CMK (cell line): Measurements from ENCODE around the gene KRTAP12-4.
"Not testable (repeated sequence)": the region's sequence is repeated elsewhere in the genome, so short reads cannot be mapped to it uniquely, and the experiment has no call there.

Source experiments
- DNase-seq: peaks from one replicate; pipeline ENCODE4 v3.0.0-alpha.2; 2010; ENCODE audit warnings: low read depth

KRTAP12-4 gene

DNA sequence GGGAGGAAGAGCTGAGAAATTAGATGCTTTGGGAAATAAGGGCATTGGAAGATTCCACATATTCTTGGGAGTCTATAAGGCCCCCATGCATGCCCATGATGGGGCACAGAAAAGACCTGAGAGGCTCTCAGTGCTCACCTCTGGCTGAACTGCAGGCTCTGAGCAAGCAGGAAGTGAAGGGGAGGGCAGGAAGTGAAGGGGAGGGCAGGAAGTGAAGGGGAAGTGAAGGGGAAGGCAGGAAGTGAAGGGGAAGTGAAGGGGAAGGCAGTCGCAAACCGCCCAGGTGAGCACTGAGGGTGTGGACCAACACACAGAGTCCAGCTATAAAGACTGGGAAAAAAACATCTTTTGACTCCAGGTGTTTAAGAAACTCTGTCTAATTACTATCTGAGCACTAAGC is 24.0 kb downstream of the KRTAP12-4 start:
- DNase-seq, result no peak

DNA sequence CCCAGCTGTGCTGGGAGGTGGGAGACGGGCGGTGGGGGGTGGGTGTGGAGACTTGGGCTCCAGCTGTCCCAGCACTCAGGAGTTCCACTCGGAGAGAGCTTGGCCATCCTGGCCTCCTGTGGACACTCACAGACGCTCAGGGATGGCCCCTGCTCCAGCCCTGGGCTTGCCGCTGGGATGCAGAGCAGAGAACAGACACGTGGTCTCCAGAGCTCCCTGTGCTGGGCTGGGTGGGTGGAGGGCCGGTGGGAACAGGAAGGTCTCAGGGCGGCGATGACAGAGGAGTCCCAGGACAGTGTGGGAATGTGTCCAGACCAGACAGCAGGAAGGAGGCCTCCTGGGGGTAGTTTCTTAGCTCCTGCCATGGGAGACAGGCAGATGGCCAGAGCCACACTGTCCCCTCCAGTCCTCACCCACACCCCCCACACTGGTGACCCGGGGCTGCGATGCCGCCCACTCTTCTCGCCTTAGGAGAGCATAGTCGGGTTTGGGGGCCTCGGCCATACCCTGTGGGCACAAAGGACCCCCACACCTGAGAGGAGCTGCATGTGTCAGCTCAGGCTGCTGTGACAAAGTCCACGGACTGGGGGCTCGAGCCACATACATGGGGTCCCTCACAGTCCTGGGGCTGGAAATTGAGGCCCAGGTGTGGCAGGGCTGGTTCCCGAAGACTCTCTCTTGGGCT is 25.6 kb downstream of the KRTAP12-4 start:
- no peak for DNase-seq

DNA sequence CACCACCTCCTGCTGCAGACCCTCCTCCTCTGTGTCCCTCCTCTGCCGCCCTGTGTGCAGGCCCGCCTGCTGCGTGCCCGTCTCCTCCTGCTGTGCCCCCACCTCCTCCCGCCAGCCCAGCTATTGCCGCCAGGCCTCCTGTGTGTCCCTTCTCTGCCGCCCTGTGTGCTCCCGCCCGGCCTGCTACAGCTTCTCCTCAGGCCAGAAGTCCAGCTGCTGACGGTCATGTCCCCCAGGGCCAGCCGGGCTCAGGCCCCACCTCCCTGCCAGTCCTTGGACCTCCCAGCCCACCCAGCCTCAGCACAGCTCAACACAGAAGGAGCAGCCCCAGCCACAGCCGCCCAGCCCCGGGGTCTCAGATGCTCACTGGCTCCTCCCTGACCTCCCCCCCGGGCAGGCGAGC is 26.6 kb downstream of the KRTAP12-4 start:
- DNase-seq, result not testable (repeated sequence)

DNA sequence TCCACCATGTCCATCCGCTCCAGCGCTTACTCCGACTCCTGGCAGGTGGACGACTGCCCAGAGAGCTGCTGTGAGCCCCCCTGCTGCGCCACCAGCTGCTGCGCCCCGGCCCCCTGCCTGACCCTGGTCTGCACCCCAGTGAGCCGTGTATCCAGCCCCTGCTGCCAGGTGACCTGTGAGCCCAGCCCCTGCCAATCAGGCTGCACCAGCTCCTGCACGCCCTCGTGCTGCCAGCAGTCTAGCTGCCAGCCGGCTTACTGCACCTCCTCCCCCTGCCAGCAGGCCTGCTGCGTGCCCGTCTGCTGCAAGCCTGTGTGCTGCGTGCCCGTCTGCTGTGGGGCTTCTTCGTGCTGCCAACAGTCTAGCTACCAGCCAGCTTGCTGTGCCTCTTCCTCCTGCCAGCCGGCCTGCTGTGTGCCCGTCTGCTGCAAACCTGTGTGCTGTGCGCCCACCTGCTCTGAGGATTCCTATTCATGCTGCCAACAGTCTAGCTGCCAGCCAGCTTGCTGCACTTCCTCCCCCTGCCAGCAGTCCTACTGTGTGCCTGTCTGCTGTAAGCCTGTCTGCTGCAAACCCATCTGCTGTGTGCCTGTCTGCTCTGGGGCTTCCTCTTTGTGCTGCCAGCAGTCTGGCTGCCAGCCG is 27.2 kb downstream of the KRTAP12-4 start:
- DNase-seq, result not testable (repeated sequence)

DNA sequence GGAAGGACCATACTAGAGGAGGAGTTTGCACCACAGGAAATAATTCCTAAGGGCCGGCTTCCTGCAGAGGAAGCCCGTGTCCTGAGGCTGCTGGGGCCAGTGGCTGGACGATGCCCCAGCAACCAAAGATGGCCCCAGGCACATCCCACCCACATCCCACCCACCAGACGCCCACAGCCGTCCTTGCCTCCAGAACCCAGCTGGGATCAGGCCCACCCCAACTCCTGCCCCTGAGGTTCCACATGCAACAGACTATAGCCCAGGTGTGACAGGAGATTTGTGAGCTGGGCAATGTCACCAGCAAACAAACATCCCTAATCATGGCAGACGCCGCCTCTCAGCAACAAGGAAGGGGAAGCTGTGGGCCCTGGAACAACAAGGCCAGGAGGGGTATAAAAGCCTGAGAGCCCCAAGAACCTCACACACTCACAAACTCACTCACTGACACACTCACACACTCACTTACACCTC is 27.8 kb downstream of the KRTAP12-4 start, which contains the start of gene KRTAP10-9:
Gene KRTAP10-9, plus strand, starts transcription at position 421 of the 471 bp plus-strand sequence. CDS start 79 bp downstream, outside the sequence.
- no peak for DNase-seq

DNA sequence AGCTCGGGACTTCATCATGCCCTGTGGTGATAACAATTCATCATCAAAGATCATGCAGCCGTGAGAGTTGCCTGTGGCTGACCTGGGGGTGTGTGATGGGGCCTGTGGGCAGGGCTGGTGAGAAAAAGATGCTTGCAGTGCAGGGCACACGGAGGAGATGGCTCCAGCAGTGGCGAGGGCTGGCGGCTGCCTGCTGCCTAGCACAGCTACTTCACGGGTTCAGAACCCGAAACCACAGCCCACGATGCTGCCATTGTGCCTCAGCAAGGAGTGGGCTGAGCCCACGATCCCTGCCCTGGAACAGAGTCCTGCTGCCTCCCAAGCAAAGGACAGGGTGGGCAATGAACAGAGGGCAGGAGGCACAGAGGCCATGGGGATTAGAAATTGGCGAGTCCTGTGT is 28.2 kb downstream of the KRTAP12-4 start:
- DNase-seq, result no peak

DNA sequence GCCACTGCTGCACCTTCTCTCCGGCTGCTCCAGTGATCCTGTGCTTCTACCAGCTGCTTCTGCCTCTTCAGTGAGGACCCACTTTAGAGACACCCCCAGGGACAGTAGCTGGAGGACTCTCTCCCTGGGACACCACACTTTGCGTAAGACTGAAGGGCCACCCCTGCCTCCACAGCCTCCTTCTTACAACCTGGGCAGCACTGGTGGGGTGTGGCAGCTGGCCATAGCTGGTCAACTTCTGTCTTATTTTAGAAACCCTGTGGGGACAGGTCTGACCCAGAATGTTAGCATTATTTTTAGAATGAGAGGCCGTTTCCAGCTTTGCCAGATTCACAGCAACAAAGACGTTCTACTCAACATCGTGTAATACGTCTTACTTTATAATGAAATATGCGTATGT is 28.7 kb downstream of the KRTAP12-4 start:
- no peak for DNase-seq

DNA sequence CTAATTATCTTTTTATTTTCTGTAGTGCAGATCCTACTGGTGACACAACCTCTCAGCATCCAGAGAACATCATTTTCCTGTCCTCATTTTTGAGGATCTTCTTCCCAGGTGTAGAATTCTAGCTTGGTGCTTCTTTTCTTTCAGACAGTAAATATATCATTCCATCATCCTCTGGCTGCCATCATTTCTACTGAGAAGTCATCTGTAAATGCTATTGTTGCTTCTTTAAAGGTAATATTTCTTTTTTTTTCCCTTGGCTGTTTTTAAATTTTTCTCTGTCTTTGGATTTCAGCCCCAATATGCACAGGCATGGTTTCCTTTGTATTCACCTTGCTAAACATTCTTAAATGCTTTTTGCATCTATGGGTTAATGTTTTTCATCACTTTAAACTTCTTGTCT is 30.9 kb downstream of the KRTAP12-4 start:
- DNase-seq, result no peak

DNA sequence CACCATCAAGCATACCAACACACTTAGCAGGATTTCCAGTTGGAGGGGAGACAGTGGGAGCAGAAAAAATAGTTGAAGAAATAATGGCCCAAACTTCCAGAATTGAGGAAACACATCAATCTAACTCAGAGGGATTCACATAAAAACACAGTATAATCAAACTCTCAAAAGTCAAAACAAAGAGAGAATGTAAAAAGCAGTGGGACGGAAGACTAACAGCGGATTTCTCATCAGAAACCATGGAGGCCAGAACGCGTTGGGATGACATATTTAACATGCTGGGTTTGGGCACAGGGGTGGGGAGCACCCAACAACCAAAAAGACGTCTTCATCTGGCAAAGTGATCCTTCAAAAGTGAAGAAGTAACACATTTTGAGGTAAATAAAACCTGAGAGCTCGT is 34.6 kb downstream of the KRTAP12-4 start:
- DNase-seq, result no peak

DNA sequence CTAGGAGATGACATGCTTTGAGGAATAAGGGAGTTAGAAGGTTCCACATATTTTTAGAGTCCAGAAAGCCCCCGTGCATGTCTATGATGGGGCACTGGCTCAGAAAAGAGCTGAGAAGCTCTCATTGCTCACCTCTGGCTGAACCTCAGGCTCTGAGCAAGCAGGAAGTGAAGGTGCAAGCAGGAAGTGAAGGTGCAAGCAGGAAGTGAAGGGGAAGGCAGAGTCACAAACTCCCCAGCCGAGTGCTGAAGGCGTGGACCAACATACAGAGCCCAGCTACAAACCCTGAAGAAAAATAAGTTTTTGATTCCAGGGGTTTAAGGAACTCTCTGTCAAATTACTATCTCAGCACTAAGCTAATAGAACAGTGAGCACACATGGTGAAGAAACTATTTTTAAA is 35.5 kb downstream of the KRTAP12-4 start:
- DNase-seq, result no peak

DNA sequence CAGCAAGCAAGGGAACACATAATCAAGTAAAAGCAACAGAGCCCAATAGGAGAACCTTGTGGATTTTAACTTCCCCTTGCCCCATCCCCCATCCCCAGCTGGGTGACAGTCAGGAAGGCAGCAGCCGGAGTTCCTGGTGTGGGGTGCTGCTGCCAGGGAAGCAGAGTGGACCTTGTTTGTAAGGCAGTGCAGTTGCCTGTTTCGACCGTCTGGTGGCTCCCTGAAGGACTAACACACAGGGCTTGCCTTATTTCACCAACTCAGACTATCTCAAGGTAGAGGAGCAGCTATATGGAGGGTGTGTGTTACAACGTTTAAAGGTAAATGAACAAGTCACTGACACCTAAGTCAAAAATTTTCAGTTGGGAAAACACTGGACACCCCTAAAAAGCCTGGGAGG is 36.0 kb downstream of the KRTAP12-4 start:
- DNase-seq, result no peak

DNA sequence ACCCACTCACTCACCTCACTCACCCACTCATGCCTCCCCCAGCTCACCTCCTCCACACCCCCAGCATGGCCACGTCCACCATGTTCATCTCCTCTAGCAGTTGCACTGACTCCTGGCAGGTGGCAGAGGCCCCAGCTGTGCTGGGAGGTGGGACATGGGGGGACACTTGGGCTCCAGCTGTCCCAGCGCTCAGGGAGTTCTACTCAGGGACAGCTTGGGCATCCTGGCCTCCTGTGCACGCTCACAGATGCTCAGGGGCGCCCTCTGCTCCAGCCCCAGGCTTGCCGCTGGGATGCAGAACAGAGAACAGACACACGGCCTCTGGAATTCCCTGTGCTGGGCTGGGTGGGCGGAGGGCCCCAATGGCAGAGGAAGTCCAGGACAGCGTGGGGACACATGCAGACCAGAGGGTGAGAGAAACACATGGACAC is 37.4 kb downstream of the KRTAP12-4 start:
- no peak for DNase-seq

DNA sequence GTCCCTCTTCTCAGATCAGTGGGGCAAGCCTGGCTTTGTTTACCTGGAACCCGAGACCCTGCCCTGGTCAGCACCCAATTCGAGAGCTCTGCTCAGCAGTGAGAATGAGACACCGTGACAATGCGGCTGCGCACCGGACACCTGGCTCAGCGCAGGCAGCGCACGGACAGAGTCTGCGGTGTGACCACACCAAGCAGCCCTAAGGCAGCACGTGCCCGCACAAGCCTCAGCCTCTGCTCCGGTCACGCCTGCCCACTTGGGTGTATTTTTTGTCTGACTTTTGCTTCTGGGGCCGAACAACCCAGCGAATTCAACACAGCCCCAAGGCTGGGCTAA is 37.9 kb downstream of the KRTAP12-4 start:
- DNase-seq, result no peak

DNA sequence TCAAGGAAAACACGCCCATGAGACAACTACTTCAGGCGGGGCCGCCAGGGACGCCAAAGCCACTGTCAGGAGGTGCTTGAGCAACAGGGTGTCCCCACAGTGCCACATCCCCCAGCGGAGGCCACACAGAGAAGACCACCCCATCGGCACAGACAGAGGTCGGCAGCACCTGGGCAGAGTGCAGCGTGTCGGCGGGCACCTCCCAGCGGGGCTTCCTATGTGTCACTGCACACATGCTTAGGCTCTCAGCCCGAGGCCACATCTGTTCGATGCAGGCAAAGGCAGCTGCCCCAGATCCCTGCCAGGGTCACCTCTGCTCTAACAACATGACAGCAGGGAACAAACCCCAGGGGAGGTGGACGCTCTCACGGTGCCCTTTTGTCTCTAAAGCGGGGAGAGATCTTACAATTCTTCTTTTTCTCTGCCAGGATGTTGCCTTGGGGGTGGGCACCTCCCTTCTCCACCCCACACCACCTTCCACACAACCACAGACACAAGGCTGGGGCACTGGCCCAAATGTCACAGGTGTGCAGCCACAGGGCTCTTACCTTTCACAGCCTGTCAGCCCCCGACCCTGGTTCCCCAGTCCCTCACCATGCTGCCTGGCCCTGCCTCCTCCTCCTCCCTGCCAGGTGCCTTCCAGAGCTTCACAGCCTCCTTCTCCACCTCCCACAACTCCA is 38.4 kb downstream of the KRTAP12-4 start:
- DNase-seq, result no peak

DNA sequence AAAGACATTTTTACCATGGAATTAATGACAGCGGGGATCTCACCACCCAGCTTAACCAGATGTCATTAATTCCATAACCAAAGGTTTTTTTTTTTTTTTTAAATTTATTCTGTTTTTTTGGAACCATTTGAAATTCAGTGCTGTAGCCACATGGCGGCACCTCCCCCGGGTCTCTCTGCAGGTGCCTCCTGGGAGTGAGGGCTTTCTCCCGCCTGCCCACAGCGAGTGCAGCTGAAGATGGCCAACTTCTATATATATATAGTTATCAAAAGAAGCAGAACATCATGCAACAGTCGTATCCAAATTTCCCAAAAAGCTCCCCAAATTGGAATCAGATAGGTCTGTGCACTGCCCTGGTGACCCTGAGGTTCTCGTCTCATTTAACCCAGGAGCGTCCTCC is 39.0 kb downstream of the KRTAP12-4 start:
- no peak for DNase-seq

DNA sequence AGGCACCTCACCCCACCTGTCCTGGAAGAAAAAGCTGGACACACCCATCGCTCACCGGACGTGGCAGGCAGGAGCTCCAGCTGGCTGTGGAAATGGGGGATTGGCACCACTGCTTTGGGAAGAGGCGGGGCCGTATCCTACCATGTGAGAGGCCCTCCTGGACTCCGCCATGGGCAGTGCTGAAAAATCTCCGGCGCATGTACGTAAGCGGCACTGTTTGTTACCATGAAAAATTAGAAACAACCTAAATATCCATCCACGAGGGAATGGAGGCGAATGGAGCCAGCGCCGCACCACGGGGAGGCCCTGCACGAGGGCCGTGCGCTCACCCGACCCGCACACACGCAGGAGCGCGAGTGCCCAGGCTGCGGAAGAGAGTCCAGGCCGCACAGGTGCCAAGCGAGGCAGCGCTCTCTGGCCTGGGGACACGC is 39.5 kb downstream of the KRTAP12-4 start:
- no peak for DNase-seq

DNA sequence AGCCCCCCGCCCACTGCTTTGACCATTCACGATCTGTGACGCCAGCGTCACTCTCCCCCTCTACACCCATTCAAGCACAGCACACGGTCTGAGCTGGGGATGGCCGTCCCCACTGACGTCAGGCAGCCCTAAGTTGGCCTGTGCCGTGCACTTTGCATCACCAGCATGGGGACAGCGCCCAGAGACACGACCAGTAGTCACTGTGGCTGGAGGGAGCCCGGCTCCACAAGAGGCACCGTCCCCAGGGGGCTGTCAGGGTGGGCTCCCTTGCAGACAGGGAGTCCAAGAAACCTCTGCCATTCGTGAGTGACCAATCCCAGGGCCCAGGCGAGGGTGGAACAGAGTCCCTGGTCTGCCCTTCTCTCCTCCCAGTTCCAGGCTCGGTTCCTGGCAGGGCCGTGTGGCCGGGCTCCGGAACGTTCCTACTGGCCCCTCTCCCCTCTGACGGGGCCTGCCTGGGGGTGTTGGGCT is 40.3 kb downstream of the KRTAP12-4 start:
- DNase-seq, result no peak

DNA sequence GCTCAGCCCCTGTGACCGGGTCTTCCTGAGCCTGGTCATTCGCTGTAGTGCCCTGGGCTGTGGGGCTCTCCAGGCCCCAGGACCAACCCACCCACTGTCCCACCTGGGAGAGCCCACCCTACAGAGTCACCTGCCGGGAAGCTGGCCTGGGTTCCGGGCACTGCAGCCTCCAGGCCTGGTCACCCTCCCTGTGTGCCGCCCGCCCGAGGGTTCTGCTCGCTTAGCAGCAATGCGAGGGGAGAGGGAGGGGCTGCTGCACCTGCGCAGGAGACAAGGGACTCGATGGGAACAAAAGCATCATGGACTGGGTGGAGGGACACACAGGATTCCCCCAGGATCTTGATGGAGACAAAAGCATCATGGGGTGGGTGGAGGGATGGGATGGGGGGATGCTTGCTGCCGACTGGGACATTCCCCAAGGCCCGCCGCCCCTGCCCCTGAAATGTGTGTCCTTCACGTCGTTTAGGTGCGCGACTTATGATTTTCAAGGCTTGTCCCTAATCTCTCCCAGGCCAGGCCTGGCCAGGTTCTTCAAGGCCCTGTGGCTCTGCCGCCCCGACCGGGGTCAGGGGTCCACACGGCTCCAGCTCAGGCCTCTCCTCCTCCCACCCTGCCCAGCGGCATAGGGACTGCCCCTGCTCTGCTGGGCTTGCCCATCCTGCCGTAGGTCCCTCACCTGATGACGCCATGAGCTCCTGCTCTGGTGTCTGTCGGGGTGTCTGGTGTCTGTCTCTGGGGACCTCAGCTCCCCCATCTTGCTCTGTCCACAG is 40.9 kb downstream of the KRTAP12-4 start:
- DNase-seq, result no peak

DNA sequence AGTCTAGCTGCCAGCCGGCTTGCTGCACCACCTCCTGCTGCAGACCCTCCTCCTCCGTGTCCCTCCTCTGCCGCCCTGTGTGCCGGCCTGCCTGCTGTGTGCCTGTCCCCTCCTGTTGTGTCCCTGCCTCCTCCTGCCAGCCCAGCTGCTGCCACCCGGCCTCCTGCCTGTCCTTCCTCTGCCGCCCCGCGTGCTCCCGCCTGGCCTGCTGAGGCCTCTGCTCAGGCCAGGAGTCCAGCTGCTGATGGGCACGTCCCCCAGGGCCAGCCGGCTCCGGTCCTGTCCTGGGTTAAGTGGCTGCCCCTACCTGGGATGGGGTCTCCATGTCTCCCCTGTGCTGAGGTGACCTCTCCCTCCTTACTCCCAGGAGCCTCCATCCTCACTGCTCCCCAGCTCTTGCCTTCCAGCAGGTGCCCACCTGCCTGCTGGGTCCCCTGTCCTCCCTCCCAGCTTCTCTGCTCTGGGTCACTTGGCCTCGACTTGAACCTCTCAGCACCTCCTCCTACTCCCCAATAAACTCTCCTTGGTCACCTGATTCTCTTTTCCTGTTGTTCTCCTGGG is 41.7 kb downstream of the KRTAP12-4 start:
- no peak for DNase-seq

DNA sequence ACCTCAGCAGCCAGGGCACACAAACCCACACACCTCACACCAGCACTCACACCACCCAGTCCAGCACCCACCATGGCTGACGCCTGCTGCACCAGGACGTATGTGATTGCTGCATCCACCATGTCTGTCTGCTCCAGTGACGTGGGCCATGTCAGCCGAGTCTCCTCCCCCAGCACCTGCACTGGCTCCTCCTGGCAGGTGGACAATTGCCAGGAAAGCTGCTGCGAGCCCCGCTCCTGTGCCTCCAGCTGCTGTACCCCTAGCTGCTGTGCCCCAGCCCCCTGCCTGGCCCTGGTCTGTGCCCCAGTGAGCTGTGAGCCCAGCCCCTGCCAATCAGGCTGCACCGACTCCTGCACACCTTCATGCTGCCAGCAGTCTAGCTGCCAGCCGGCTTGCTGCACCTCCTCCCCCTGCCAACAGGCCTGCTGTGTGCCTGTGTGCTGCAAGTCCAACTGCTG is 42.4 kb downstream of the KRTAP12-4 start, which contains the start of gene KRTAP10-8:
Gene KRTAP10-8, plus strand, starts transcription at position 51 of the 458 bp plus-strand sequence. Its CDS starts 22 bp downstream, at position 73.
- no peak for DNase-seq

DNA sequence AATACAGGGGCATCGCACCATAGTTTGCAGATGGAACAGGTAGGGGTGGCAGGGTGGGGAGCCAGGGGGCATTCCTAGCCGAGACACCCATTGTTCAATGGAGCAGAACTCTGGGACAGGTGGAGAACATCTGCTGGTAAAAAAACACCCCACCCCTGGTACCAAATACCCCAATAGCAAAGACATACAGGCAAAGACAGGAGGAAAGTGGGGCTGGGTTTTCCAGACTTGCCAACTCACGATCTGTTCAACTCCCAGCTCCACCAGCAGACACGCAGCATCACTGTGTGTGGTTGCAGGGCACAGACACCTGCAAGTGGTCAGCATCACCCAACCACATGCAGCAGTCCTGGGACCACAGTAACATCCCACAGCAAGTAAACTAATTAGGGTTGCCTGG is 42.9 kb downstream of the KRTAP12-4 start:
- no peak for DNase-seq
